ENCODE measurements around the gene FRG1. TPM values are rescaled to one million over a fixed set of nuclear protein-coding genes. Genes with fewer than 3 reads are reported as not detected.
"Not testable (repeated sequence)": the region's sequence is repeated elsewhere in the genome, so short reads cannot be mapped to it uniquely, and the experiment has no call there.

Gene FRG1
- total RNA-seq, 2 experiments from 2014 or later: 47.7 to 51.9 TPM

DNA sequence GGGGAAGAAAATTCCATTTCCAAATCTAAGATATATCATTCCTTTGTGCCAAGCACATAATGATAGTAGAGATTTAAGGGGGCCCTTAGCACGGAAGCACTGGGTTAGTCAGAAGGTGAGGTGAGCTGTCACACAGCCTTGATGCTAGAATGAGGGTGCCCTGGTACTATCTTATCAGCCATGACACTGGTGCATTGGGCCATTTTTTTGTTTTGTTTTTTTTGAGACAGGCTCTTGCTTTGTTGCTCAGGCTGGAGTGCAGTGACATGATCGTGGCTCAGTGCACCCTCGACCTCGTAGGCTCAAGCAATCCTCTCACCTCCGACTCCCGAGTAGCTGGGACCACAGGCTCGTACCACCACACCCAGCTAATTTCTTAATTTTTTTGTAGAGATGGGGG is 7.8 kb downstream of the FRG1 start:
- DNase-seq; CTCF ChIA-PET; H3K27me3 Mint-ChIP-seq (ENCODE audit: low read depth); H3K27ac Mint-ChIP-seq; H3K4me3 Mint-ChIP-seq; H3K9me3 Mint-ChIP-seq; intact Hi-C loops (cut with micrococcal nuclease): not testable (repeated sequence)
- H3K4me1 Mint-ChIP-seq (ENCODE audit: low read depth): peaks cover 39% of the 10 kb centered on the region
- peaks cover 46% of the 10 kb centered on the region for H3K36me3 Mint-ChIP-seq (ENCODE audit: low read depth)

DNA sequence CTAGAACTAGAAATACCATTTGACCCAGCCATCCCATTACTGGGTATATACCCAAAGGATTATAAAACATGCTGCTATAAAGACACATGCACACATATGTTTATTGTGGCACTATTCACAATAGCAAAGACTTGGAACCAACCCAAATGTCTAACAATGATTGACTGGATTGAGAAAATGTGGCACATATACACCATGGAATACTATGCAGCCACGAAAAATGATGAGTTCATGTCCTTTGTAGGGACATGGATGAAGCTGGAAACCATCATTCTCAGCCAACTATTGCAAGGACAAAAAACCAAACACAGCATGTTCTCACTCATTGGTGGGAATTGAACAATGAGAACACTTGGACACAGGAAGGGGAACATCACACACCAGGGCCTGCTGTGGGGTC is 28.6 kb downstream of the FRG1 start:
- H3K9me3 Mint-ChIP-seq: peaks cover 32% of the 10 kb centered on the region
- H3K27me3 Mint-ChIP-seq (ENCODE audit: low read depth): peaks cover 13% of the 10 kb centered on the region
- intact Hi-C loops (cut with micrococcal nuclease); H3K27ac Mint-ChIP-seq; H3K4me3 Mint-ChIP-seq; DNase-seq; H3K4me1 Mint-ChIP-seq (ENCODE audit: low read depth); CTCF ChIA-PET: not testable (repeated sequence)
- peaks cover 12% of the 10 kb centered on the region for H3K36me3 Mint-ChIP-seq (ENCODE audit: low read depth)

DNA sequence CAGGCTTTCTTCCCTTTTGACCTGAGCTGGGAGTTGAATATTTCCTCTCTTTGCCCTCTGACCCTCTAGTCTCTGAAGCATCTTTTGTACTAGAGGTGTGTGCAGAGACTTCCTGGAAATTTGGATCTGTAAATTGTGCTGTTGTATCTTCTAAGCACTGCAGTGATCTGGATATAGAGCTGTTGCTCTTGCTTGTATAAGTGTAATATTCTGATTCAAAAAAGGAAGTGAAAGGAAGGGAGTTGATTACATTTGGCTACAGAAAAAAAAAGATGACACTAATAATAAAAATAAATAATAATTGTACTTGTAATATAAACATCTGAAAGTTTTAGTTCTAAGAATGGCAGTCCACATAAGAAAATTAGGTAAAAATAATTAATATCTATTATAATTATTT is 33.0 kb downstream of the FRG1 start:
- DNase-seq: no peak
- Mint-ChIP-seq H3K4me3 (no peak overlapping the region), H3K4me1 (ENCODE audit: low read depth) (no peaks in the 10 kb centered on the region), H3K27me3 (ENCODE audit: low read depth) (peaks cover 13% of the 10 kb centered on the region), H3K9me3 (peaks cover 2% of the 10 kb centered on the region), H3K27ac (no peak overlapping the region), H3K36me3 (ENCODE audit: low read depth) (no peaks in the 10 kb centered on the region)
- intact Hi-C loops (cut with micrococcal nuclease): no loop called here
- CTCF ChIA-PET: interaction anchor here (0.6 kb wide), 1 partner anchor 8 kb away, joined by 3 read pairs; no protein-coding TSS in a partner anchor

DNA sequence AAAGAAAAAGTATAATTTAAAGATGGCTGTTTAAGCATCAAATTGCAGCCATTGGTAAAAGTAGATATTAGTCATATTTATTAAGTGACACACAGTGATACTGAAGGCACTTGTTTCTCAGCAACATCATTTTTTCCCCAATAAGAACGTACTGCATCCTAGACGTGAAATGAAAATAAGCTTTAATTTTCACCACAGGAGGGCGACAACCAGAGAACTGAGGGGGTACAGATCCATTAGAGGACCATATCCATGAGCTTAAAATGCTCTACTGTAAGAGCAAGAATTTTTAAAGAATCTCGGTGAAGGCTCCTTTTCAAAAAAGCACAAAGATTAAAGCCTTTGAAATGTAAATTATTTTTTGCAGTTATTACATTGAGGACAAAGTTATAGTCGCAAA is 33.4 kb downstream of the FRG1 start:
- Mint-ChIP-seq H3K4me3 (no peak overlapping the region), H3K27ac (no peak overlapping the region)

DNA sequence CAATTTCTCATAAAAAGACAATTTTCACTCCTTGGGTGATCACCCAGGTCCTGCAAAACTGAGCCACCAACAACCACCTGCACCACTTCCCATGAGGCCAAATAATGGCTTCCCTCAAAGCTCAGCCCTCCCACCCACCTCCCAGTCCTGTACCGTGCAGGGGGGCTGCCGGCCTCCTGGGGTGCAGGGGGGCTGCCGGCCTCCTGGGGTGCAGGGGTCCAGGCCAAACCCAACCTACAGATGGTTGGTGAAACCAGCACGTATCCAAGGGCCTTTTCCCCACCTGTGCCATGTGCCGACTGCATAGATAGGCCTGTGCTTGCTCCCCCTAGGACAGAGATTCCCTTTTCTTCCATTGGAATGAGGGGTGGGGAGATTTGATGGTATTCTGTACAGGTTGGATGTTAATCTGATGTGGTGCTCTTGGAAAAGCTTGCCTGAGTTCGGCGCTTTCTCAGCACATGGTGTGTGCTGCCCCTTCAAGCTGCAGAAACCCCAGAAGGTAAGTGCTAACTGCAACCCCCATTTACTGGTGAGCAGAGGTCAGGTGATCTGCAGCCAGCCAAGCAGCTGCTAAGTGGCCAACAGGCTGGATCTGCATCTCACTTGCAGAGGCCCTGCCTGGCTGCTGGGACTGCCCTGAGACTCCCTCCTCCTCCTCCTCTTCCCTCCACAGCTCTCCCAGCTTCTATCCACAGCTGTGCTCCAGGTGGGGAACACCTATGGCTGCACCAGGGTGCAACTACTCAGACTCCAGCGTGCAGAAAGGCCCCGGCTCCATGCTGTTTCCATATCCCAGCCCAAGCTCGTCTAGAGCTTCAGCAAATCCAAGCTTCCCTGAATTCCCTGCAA is 38.8 kb downstream of the FRG1 start:
- peaks cover 6% of the 10 kb centered on the region for H3K9me3 Mint-ChIP-seq
- intact Hi-C loops (cut with micrococcal nuclease): no loop called here
- CTCF ChIA-PET: interaction anchor here (0.6 kb wide), 1 partner anchor 25 kb away, joined by 3 read pairs; no protein-coding TSS in a partner anchor
- H3K4me1 Mint-ChIP-seq (ENCODE audit: low read depth): no peaks in the 10 kb centered on the region
- H3K36me3 Mint-ChIP-seq (ENCODE audit: low read depth): no peaks in the 10 kb centered on the region
- H3K4me3 Mint-ChIP-seq: no peak overlapping the region
- H3K27ac Mint-ChIP-seq: no peak overlapping the region
- H3K27me3 Mint-ChIP-seq (ENCODE audit: low read depth): no peaks in the 10 kb centered on the region
- no peak for DNase-seq

More for the DNA sequence above, 33.4 kb downstream of the FRG1 start:
- H3K27me3 Mint-ChIP-seq (ENCODE audit: low read depth): peaks cover 13% of the 10 kb centered on the region
- H3K9me3 Mint-ChIP-seq: peaks cover 2% of the 10 kb centered on the region
- H3K4me1 Mint-ChIP-seq (ENCODE audit: low read depth): no peaks in the 10 kb centered on the region
- H3K36me3 Mint-ChIP-seq (ENCODE audit: low read depth): no peaks in the 10 kb centered on the region
- CTCF ChIA-PET: interaction anchor here (0.6 kb wide), 1 partner anchor 9 kb away, joined by 3 read pairs; no protein-coding TSS in a partner anchor
- intact Hi-C loops (cut with micrococcal nuclease): no loop called here
- no peak for DNase-seq

DNA sequence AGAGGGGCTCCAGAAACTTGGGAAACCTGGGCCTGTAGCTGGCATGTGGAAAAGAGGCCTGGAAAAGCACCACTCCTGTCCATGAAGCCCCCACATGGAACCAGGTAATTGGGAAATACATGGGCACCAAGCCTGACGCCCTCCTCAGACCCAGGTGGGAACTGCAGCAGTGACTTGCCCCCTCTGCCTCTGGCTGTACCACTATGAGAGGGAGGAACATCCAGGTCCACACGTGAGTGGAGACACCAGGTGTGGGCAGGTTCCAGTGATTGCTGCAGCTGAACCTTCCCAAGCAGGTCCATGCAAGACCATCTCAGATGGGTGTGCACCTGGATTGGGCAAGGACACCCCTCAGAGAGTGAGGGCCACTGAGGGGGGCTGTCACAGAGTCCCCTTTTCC is 39.6 kb downstream of the FRG1 start:
- H3K27me3 Mint-ChIP-seq (ENCODE audit: low read depth); H3K4me3 Mint-ChIP-seq; intact Hi-C loops (cut with micrococcal nuclease); CTCF ChIA-PET; H3K36me3 Mint-ChIP-seq (ENCODE audit: low read depth); H3K4me1 Mint-ChIP-seq (ENCODE audit: low read depth); DNase-seq; H3K27ac Mint-ChIP-seq; H3K9me3 Mint-ChIP-seq: not testable (repeated sequence)

DNA sequence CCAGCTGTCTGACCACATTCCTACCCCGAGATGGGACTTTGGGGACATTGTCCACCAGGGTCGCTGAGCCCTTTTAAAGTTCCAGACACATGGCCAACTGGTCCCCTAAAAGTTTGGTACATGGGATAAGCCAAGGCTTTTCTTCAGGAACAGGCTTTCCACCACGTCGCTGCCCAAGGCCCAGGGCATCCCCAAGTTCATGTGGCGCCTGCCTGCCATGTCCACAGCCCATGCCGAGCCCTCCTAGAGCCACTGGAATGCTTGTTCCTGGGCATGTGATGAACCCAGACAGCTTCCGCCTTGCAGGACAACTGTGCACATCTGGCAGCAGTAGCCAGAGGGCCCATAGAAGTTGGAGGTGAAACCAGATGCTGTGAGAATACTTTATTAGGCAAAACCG is 41.3 kb downstream of the FRG1 start:
- no peak for DNase-seq
- H3K36me3 Mint-ChIP-seq (ENCODE audit: low read depth): no peaks in the 10 kb centered on the region
- H3K4me1 Mint-ChIP-seq (ENCODE audit: low read depth): no peaks in the 10 kb centered on the region
- peaks cover 5% of the 10 kb centered on the region for H3K27me3 Mint-ChIP-seq (ENCODE audit: low read depth)
- intact Hi-C loops (cut with micrococcal nuclease): no loop called here
- CTCF ChIA-PET: no interaction called here
- no peak overlapping the region for H3K27ac Mint-ChIP-seq
- peaks cover 6% of the 10 kb centered on the region for H3K9me3 Mint-ChIP-seq
- H3K4me3 Mint-ChIP-seq: no peak overlapping the region

DNA sequence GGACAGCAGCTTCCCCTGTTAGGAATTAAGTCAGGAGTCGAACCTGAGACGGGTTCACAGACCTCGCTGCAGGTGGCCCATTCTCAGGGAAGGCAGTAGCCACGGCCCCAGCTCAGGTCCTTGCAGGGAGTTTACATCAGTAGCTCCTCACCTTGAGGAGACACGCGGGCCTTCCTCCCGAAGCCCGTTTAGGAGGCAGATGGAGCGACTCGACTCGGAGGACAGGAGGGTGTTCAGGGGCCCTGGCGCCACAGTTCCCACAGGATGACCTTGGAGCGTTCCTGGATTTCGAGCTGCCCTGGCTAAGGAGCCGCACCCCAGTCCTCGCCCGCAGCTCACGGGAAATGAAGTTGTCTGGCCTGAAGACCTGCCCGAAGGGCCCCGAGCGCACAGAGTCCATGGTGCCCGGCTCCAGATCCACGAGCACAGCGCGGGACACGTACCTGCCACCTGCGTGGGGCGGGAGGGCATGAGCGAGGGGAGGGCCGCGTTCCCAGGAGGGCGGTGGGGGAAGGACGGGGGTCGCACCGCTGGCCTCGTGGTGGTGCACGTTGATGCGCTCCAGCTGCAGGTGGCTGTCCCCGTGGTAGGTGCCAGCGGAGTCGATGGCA is 43.3 kb downstream of the FRG1 start:
- DNase-seq; intact Hi-C loops (cut with micrococcal nuclease); H3K4me3 Mint-ChIP-seq; H3K27me3 Mint-ChIP-seq (ENCODE audit: low read depth); H3K9me3 Mint-ChIP-seq; CTCF ChIA-PET; H3K27ac Mint-ChIP-seq; H3K36me3 Mint-ChIP-seq (ENCODE audit: low read depth); H3K4me1 Mint-ChIP-seq (ENCODE audit: low read depth): not testable (repeated sequence)

DNA sequence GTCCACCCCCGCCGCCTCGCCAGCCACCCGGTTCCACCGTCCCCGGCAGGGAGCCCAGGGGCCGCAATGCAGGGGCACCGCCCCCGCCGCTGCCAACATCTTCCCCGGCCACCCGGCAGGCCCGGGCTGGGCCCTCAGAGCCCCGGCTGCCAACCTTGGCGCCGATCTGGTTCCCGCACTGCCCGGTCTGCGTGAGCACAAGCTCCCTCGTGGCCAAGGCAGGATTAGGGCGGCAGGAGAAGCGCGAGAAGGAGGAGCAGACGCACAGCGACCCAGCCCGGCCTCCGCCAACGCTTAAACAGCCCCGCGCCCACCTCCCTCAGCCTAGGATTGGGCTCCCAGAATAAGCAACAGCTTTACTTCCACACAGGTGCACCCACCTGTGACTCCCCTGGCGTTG is 44.0 kb downstream of the FRG1 start:
- intact Hi-C loops (cut with micrococcal nuclease); H3K4me1 Mint-ChIP-seq (ENCODE audit: low read depth); H3K27me3 Mint-ChIP-seq (ENCODE audit: low read depth); DNase-seq; H3K36me3 Mint-ChIP-seq (ENCODE audit: low read depth); H3K9me3 Mint-ChIP-seq; CTCF ChIA-PET; H3K27ac Mint-ChIP-seq; H3K4me3 Mint-ChIP-seq: not testable (repeated sequence)

DNA sequence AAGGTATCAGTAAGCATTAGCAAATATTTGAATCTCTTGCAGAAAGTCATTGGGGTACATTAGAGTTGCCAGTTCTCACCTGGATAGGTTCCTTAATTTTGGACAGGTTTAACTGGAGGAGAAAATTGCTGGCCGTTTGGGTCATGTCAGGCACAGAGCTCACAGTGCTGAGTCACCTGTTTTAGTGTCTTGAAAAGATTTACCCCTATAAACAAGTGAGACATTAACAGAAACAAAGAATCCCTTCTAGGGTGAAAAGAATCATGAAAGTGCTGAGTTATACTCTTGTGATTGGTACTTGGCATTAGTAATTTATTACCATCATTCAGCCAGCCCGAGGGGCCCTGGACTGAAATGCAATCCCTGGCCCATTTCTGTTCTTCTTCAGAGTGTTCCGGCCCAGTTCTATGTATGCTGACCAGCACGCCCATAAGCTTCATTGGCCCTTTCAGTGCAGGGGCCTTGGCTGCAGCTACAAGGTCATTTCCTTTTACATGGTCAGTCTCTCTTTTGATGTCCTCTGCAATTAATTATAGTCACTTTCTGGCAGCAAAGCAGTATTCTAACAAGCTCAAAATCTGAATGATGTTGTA is 45.1 kb downstream of the FRG1 start:
- H3K9me3 Mint-ChIP-seq; H3K36me3 Mint-ChIP-seq (ENCODE audit: low read depth); intact Hi-C loops (cut with micrococcal nuclease); H3K4me1 Mint-ChIP-seq (ENCODE audit: low read depth); H3K27ac Mint-ChIP-seq; DNase-seq; H3K4me3 Mint-ChIP-seq; H3K27me3 Mint-ChIP-seq (ENCODE audit: low read depth); CTCF ChIA-PET: not testable (repeated sequence)

DNA sequence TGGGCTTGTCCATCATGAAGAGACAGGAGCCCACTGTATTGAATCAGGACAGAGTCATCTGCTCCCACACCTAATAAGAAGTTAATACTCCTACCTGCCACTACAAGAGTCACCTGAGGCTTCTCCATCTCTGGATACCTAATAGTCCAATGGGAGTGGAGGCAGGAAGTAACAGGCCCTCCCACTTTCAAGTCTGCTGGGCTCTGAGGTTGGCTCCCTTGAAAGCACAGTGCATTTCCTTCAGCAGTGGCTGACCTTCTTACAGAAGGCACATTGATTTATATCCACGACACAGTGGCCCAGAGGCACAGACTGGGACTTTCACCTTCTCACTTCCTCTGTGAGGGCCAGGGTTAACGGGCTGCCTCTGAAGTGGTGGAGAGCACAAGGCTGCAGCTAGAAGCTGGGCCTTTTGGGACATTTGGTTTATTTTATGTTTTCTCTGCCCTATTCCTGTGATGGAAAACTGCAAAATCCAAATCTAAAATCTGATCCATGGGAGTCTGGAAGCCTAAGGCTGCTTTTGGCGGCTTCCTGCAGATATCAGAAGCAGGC is 48.3 kb downstream of the FRG1 start:
- Mint-ChIP-seq H3K4me1 (ENCODE audit: low read depth) (no peaks in the 10 kb centered on the region), H3K4me3 (no peak overlapping the region), H3K36me3 (ENCODE audit: low read depth) (no peaks in the 10 kb centered on the region), H3K27me3 (ENCODE audit: low read depth) (peaks cover 18% of the 10 kb centered on the region), H3K27ac (no peak overlapping the region), H3K9me3 (peaks cover 2% of the 10 kb centered on the region)
- no peak for DNase-seq
- intact Hi-C loops (cut with micrococcal nuclease): no loop called here
- CTCF ChIA-PET: no interaction called here

DNA sequence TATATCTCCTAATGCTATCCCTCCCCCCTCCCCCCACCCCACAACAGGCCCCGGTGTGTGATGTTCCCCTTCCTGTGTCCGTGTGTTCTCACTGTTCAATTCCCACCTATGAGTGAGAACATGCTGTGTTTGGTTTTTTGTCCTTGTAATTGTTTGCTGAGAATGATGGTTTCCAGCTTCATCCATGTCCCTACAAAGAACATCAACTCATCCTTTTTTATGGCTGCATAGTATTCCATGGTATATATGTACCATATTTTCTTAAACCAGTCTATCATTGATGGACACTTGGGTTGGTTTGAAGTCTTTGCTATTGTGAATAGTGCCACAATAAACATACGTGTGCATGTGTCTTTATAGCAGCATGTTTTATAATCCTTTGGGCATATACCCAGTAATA is 49.3 kb downstream of the FRG1 start:
- H3K4me3 Mint-ChIP-seq; CTCF ChIA-PET; DNase-seq; H3K4me1 Mint-ChIP-seq (ENCODE audit: low read depth); H3K27ac Mint-ChIP-seq; H3K9me3 Mint-ChIP-seq; intact Hi-C loops (cut with micrococcal nuclease); H3K36me3 Mint-ChIP-seq (ENCODE audit: low read depth): not testable (repeated sequence)
- peaks cover 19% of the 10 kb centered on the region for H3K27me3 Mint-ChIP-seq (ENCODE audit: low read depth)

All from activated naive CD4-positive, alpha-beta T cell treated with anti-CD3 and anti-CD28 coated beads for 36 hours (primary cell).